Measurements from ENCODE around the gene BNC2. TPM values are rescaled to one million over a fixed set of nuclear protein-coding genes. Genes with fewer than 3 reads are reported as not detected.

The BNC2 gene
- total RNA-seq, 1 experiment from 2014 or later = 43.6 TPM

DNA sequence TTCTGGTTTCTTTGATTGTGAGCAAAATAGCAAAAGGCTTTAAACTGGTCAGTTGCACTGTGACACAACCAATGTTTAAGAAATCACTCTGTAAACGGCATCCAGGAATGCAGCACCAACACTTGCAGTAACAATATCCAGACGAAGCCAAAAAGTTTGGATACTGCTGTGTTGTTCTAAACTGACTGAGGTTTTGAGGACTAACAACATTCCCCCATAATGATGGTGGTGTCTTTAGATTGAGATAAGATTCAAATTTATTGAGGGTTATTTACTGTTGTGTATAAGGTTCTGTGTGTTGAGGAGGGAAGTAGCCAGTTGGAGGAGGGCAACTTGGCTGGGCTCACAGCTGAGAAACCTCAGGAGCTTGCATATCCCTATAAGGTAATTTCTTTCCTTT lies 353.6 kb downstream of the BNC2 start:
- Histone ChIP-seq H3K79me1 (ENCODE audit: insufficient read depth, low read depth, low read length, poor library complexity, severe bottlenecking) (no peaks in the 10 kb centered on the region), H2BK5ac (ENCODE audit: insufficient read length, low read length) (no peak overlapping the region), H3K27ac (ENCODE audit: insufficient read length, low read depth, low read length) (peak overlapping the region; percentile 34), H3K9me3 (ENCODE audit: control insufficient read depth, low read depth, low read length) (no peaks in the 10 kb centered on the region), H3K23me2 (ENCODE audit: insufficient read length, low read depth, low read length, poor library complexity, severe bottlenecking) (no peaks in the 10 kb centered on the region), H4K8ac (replicated peaks; ENCODE audit: insufficient read length, low read depth, low read length) (no peak overlapping the region), H3K23ac (ENCODE audit: insufficient read length, low read depth, low read length) (no peak overlapping the region), H2BK20ac (ENCODE audit: low read depth, low read length, poor library complexity, severe bottlenecking) (no peak overlapping the region), H3K79me2 (ENCODE audit: insufficient read depth, low read length) (no peaks in the 10 kb centered on the region), H2BK120ac (ENCODE audit: low read depth, low read length, poor library complexity, severe bottlenecking) (no peak overlapping the region), H3K18ac (ENCODE audit: insufficient read length, low read depth, low read length) (no peak overlapping the region), H3K27me3 (ENCODE audit: insufficient read depth, low read length) (no peaks in the 10 kb centered on the region), H3K14ac (ENCODE audit: insufficient read depth, low read length) (peak overlapping the region; percentile 43; the same call in 1 of the 2 replicates), H2BK15ac (ENCODE audit: low read depth, low read length) (no peak overlapping the region), H2AK5ac (ENCODE audit: insufficient read length, low read length) (no peak overlapping the region), H2AFZ (ENCODE audit: low read length) (no peak overlapping the region), H3K4me2 (ENCODE audit: insufficient read depth, insufficient read length, low read length) (no peak overlapping the region), H3K4me1 (ENCODE audit: insufficient read depth, low read length) (peaks cover 18% of the 10 kb centered on the region), H3T11ph (ENCODE audit: low read length) (no peak overlapping the region), H4K91ac (ENCODE audit: insufficient read length, low read depth, low read length) (no peak overlapping the region), H4K20me1 (ENCODE audit: control insufficient read depth, insufficient read depth, insufficient read length) (no peaks in the 10 kb centered on the region), H4K5ac (ENCODE audit: insufficient read length, low read depth, low read length) (no peak overlapping the region), H3K9ac (ENCODE audit: extremely low read depth, insufficient read length, low read length) (no peak overlapping the region), H3K4ac (ENCODE audit: low read depth, low read length) (no peak overlapping the region), H2BK12ac (ENCODE audit: insufficient read length, low read depth, low read length) (no peak overlapping the region), H3K56ac (ENCODE audit: insufficient read length, low read depth, low read length) (no peak overlapping the region)
- no peak overlapping the region for H3K4me3 Mint-ChIP-seq
- H3K27me3 Mint-ChIP-seq (ENCODE audit: low read depth) = no peaks in the 10 kb centered on the region
- WGBS (ENCODE audit: extremely low coverage, insufficient read length, low lambda C conversion rate) = no CpG with 5 or more reads among the region's 2 CpGs
- no peak for TF ChIP-seq CTCF (conservative IDR thresholded peaks at IDR 0.05)
- H3K9me3 Mint-ChIP-seq = no peaks in the 10 kb centered on the region
- H3K27ac Mint-ChIP-seq = peak overlapping the region; percentile 71 to 96 (median 95)
- peaks cover 68 to 69% of the 10 kb centered on the region in 2 experiments for H3K4me1 Mint-ChIP-seq
- no peak for DNase-seq
- H3K36me3 Mint-ChIP-seq (ENCODE audit: insufficient read depth in 1 of 3, low read depth in 3 of 3) = peaks cover 0 to 4% (median 3%) of the 10 kb centered on the region in 3 experiments; a peak in 2 of 7 replicates

Measured in H9 (cell line).